HG02852 (cell line): ENCODE results near the gene ZNF367.

ENCODE experiments used
- ATAC-seq: cut with Tn5 transposase; IDR thresholded peaks from one replicate; pipeline ENCODE4 v1.9.1; 2021; ENCODE audit warnings: mild to moderate bottlenecking, moderate library complexity; ENCODE audit not compliant: unreplicated experiment

Gene ZNF367

DNA sequence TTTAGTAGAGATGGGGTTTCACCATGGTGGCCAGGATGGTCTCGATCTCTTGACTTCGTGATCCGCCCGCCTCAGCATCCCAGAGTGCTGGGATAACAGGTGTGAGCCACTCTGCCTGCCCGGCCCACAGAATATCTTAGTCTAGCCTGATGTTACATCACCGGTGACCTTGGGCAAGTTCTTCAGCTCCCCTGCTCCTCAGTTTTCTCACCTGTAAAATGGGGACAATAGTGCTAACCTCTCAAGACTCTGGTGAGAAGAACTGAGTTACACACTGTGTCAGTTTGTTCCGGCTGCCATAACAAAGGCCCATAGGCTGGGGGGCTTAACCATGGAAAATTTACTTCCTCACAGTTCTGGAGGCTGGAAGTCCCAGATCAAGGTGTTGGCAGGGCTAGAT is 19.3 kb upstream of the ZNF367 start:
- no peak for ATAC-seq

DNA sequence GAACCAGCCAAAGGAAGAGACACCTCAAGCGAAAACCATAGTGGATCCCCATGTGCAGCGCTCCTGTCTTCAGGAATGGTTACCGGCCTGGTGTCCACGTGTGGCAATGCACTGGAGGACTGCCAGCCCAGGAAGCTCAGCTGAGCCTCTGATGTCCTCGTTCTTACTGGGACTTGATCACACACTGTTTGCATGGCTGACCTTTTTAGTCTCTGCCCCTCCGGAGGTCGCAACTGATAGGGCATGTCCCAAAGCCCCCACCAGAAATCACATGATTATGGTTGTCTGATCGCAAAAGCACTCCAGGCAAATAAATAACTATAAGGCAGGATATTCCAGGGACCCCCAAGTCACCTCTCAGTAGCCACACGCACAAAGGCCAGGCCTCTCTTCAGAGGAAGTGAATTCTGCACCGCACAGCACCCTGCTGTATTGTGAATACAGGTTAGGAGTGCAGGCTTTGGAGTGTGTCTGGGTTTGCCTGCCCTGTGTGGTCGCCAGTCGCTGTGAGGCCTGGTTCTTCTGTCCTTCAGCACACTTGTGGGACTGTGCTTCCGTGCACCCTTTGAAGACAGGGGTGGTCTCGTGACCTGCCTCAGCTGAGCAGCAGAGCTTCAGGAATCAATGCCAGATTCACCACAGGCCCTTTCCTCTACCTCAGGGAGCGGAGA is 18.4 kb upstream of the ZNF367 start:
- no peak for ATAC-seq

DNA sequence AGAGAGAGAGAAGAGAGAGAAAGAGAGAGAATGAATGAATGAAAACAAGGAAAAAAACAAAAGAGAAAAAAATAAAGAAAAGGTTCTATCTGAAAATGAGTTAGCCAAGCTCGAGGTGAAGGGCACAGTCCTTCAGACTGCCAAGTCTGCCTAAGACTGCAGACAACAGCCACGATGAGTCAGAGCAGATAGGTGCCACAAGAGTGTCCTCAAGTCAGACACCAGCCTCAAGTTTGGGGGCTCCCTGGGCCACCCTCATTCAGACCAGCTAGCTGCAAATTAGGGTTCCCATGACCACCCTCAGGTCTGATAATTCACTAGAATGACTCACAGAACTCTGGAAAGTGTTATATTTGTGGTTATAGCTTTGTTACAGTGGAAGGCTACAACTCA is 17.9 kb upstream of the ZNF367 start:
- ATAC-seq = no peak

DNA sequence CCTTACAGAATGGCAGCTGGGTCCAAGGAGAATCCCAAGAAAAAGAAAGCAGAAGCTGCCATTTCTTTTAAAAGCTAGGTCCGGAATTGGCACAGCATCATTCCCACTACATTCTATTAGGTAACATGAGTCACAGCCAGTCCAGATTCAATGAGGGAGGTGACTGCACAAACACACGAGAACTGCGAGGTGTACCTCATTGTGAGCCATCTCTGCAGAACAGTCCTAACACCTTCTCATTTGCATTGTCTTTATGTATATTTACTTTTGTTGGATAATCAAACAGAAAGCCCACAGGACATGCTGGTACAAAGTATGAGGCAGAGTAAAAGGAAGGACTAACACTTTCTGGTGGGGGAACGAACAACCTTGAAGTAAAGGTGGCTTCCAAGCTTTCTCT is 17.2 kb upstream of the ZNF367 start:
- ATAC-seq = no peak

DNA sequence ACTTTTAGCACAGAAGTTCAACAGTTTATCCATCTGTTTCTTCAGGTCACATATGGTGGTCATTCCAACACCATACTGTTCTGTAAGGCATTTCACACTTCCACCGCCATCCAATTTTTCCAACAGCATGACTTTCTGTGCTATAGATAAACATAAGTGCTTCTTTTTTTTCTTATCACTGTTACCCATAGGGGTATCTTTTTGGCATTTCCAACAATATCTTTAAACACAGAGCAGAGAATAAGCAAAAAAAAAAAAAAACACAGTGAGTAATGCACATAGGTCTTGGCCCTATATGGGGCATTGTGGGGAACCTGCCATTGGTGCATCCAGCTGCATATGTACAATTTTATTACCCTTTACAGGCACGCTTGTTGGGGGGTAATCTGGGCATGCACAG is 12.2 kb upstream of the ZNF367 start:
- no peak for ATAC-seq

DNA sequence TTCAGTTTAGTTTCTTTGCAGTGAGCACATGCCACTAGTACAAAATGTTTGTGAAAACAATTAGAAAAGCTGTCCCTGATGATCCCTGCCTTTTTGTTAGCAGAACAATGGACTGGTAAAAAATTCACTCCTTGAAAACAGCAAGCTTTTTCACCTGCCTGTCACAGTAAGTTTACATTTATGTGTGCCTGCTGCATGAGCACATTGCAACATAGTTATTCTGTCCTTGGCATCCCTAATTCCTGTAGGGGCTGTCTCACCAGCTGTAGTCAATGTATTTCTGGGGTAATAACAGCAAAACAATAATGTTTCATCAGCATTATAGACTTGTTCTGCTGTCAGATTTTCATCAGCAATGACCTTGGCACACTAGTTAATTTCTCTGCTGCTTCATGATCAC is 11.6 kb upstream of the ZNF367 start:
- ATAC-seq = no peak

DNA sequence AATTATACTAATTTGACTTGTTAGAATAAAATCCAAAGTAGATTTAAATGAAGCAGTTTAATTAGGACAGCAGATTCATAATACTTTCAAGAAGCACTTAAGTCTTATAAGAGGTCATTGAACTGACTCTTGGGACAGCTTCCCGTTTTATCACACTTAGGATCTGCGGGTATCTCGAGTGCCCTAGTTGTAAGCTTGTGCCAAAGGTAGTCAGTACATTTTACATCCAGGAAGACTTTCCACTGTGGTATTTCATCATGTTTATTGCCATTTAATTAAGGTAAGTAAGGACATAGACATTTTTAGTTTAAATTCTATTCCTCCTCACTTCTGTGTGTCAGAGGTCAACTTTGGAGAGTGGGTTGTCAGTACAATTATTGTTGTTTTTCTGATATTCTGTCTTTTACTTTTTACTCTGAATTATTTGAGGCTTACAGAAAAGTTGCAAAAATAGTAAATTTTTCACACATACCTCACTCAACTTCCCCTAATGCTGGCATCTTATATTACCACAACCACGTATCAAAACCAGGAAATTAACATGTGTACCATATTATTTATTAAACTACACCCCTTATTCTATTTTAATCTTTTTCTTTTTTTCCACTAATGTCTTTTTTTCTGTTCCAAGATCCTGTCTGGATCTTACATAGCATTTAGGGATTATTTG is 7.5 kb upstream of the ZNF367 start:
- ATAC-seq = no peak

DNA sequence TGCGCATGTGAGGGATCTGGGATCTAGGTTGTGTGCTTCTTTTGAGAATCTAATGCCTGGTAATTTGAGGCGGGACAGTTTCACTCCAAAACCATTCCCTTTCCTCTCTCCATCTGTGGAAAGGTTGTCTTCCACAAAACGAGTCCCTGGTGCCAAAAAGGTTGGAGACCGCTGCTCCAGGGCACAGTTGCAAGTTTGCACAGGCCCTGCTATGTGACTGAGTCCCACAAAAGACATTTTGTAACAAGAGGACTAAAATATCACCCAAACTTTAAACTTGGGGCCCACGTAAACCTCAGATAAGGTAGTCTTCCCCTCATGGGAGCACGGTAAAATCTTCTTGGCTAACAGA is 5.8 kb upstream of the ZNF367 start:
- ATAC-seq = no peak

DNA sequence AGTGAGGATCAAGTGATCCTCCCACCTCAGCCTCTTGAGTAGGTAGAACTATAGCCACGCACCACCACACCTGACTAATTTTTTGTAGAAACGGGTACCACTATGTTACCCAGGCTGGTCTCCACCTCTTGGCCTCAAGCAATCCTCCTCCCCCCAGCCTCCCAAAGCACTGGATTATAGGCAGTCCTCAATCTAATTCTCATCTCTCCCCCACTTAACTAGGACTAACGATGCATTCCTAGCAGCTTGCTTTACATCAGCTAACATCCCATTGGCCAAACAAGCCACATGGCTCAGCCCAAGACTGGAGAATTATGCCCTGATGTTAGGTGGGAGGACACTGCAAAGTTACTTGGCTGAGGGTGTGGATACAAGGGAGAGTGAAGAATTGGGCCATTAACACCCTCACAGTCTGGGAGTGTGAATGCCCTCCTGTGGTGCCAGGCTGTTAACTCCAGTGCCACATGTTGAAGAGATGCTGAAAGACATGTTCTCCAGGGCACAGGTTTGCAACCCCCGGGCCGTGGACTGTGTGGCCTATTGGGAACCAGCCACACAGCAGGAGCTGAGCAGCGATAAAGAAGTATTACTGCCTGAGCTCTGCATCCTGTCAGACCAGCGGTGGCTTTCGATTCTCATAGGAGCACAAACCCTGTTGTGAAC is 5.3 kb upstream of the ZNF367 start:
- ATAC-seq = no peak

DNA sequence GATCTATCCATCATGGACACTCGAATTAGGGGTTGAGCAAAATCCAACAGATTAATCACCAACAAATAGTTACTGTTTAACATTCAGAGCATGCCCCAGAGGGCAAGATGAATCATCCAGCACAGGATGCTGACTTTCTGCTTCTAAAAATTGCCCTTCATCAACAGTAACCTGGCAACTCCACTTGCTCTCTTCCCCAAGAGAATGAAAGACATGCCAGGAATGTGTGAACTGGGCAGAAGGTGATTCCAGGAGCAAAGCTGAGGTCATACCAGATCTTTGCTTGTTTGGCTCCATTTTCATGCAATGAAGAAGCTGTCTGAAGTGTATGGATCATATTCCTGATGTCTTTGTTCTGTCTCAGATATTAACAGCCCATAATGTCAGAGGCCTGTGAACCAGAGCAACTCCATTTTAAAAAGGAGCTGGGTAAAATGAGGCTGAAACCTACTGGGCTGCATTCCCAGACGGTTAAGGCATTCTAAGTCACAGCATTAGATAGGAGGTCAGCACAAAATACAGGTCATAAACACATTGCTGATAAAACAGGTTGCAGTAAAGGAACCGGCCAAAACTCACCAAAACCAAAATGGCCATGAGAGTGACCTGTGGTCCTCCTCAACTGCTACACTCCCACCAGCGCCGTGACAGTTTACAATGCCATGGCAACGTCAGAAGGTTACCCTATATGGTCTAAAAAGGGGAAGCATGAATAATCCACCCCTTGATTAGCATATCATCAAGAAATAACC is 2.5 kb upstream of the ZNF367 start:
- ATAC-seq = no peak

DNA sequence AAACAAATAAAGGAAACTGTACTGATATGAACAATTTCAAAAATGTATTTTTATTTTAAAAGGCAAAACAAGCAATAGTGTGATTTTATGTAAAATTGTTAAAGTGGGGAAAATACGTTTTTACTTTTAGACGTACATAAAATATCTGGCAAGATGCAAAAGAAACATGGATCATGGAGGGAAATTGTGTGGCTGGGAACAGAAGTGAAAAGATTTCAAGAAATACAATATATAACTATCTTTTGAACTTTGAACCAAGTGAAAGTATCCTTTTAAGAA is 1.5 kb upstream of the ZNF367 start:
- no peak for ATAC-seq

DNA sequence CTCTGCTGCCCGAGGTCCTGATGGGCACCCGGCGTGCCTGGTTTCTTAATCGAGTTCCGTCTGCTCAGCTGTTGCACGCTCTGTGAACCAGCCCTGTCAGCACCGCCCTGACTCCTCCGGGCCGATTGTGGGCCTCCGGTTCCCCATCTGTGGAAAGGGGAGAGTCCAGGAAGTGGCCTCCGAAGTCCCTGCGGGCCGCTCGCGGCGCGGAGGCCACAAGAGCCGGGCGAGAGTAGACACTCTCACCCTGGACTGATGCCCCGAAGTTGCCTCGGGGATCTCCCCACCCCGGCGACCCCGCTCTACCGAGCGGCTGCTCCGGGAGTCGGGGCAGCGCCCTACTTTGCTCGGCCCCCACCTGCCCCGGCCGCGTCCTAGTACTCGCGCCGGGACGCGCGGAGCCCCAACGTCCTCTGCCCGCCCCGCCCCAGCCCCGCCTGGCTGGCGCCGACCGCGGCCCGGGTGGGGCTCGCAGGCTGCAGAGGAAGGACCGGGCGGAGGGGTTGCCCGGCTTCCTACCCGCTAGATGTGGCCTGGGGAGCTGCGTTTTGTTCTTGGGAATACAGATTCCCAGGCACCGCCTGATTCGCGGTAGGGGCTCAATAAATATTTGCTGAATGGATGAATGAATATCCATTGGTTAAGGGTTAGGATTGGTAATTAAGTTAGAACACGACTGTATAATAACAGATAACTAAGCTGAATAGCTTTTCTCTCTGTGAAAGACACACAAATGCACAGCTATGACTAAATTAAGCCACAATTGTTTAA is 935 bp upstream of the ZNF367 start:
- ATAC-seq = peak; percentile 32

DNA sequence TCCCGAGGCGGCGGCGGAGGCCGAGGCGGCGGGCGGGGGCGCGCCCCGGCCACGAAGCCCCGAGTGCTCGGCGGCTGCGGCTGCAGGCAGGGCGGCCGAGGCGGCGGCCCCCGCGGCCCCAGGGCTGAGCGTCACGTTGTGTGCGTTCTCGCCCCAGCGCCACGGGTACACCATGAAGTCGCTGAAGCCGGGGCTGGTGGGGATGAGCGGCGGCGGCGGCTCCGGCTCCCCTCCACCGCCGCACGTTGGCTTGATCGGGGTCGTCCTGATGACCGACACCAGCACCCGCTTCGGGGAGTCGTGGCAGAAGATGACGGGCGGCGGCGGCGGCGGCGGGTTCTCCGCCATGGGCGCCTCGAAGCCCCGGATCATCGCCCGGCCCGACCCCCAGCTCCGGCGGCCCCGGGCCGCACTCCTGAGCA is 498 bp downstream of the ZNF367 start:
- ATAC-seq = peak; percentile 0

DNA sequence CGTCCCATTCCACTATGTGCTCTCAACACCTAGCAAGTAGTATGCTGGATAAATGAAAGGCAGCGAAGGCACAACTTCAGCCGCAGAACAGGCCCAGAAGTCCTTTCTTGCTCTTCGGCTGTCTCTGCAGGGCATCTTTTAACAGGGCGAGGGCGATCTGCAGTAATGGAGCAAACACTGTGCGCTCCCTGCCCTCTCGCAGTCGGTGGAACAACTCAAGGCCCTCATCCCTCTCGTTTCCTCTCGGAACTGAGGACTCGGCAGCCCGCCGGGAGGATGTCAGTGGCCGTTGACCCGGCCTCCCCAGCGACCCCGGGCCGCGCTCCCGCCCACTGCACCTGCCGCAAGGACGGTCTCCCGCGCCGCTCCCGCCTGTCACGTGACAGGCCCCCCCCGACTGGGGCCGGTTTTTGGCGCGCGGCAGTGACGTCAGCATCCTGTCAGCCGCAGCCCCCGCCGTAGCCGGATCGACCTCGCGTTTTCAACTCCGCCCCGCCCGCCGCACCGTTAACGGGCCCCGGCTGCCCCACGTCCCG is 1.1 kb downstream of the ZNF367 start:
- peak; percentile 22 for ATAC-seq

DNA sequence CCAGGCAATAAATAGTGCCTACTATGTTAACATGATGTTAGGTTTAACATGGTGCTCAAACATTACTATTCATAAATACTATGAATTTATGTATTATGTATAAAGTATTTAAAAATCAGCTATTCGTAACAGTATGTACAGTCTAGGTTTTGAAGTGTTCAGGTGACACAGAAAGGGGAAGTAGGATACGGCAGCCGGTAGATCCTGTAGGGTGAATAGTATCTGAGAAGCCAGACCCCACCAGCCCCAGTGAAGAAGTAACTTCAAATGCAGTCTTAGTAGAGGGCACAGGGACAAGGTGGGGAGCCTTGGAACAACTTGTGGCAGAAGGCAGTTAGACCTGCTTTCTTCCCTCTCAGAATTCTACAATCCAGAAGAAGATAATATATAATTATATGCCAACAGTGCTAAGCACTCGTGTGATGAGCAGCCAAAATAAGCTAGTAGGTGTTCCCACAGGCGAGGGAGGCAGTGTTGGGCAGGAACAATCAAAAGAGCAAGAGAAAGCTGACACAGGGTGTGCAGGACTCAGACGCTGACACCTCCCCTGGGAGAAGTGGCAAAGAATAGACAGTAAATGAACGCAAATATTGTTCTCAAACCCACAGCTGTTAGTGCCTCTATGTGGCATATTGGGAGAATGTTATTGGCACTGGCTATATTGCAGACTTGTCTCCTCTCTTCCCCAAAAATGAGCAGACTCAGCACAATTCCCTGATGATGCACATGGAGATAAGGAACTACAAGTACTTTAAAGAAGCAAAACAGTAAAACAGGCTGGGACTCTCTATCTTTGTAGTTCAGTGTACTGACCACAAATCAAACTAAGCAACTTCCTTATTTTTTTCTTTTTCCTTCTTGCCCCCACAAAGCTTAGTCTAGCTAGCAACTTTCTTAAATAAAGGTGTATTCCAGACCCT is 4.6 kb downstream of the ZNF367 start:
- peak; percentile 26 for ATAC-seq

DNA sequence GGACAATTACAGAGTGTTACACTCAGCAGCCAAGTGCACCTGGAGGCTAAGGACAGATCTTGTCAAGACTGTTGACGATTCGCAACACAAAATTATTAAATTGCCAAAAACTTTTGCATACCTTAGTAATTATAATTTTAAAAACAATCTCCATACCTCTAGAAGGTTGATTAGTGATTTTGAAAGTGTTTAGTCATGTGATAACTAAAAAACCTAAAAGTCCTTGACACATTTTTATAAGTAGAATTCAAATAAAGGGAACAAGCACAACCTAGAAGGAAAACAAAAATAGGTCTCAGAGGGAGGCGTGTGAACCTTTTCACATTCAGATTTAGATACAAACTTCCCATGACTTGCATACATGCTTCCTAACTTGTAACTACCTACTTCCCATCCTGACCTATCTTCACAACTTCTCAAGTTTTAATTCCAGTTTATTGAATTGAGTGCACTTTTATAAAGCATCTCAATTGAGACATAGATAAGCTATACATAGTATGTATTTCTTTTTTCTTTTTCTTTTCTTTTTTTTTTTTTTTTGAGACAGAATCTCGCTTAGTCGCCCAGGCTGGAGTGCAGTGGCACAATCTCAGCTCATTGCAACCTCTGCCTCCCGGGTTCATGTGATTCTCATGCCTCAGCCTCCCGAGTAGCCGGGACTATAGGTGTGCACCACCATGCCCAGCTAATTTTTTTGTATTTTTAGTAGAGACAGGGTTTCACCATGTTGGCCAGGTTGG is 5.8 kb downstream of the ZNF367 start:
- no peak for ATAC-seq

DNA sequence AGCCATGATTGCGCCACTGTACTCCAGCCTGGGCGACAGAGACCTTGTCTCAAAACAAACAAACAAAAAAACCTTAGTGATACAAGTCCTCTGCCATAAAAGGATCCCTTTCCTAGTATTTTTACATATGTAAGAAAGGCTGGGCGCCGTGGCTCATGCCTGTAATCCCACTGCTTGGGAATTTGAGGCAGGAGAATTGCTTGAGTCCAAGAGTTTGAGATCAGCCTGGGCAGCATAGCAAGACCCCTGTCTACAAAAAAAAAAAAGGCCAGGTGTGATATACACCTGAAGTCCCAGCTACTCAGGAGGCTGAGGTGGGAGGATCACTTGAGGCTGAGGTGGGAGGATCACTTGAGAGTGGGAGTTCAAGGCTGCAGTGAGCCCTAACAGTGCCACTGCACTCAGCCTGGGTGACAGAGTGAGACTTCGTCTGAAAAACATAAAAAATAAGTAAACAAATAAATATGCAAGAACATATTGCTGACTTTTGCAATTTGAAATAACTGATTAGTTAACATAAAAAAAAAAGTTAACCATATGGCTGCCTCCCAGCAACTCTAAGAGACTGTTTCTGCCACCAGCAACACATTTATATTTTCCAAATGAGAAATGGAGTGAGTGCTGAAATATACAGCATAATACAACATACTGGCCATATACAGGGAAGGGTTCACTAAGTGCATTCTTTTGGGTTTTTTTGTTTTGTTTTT is 6.9 kb downstream of the ZNF367 start:
- no peak for ATAC-seq

DNA sequence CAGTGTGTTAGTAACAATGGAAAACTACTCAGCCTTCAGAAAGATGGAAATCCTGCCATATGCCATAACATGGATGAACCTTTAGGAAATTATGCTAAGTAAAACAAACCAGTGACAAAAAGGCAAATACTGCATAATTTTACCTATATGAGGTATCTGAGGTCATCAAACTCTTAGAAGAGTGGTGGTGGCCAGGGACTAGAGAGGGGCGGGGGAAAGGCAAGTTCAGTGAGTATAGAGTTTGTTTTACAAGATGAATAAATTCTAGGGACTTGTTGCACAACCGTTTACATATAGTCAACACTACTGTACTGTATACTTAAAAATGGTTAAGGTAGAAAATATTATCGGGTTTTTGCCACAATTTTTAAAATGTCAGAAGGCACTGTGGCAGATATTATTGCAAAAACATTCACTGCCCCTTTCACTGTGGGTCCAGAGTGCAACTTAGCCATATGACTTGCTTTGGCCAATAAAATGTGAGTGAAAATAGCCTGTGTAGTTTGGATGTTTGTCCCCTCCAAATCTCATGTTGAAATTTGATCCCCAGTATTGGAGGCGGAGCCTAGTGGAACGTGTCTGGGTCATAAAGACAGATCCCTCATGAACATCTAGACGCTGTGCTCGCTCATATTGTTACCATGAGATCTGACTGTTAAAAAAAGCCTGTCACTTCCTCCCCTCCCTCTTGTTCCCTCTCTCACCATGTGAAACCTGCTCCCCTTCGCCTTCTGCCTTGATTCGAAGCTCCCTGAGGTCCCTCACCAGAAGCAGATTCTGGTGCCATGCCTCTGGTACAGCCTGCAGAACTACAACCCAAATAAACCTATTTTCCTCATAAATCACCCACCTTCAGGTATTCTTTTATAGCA is 9.5 kb downstream of the ZNF367 start:
- no peak for ATAC-seq
